HepG2 (cell line): ENCODE results near the gene DCAF6. TPM values are rescaled to one million over a fixed set of nuclear protein-coding genes. Genes with fewer than 3 reads are reported as not detected.

Experiments
- ATAC-seq: fragments of 200-7000 bp; cut with Tn5 transposase; 3 replicates; pipeline ENCODE4 v1.9.1; 2020; ENCODE audit warnings: mild to moderate bottlenecking, moderate library complexity
- BruUV-seq: library from RNA; stranded (reverse); fragments of 400-500 nt; replicated peaks from 2 replicates; lab custom pipeline; 2021; lab: Mats Ljungman, UMichigan
- CTCF ChIA-PET: fragments of 300-600 bp; formaldehyde crosslinking; extraction: SDS; loops from one replicate; lab custom pipeline; 2021; ENCODE audit warnings: low total read pairs, inconsistent platforms, low intra/inter-chr PET ratio; lab: Yijun Ruan, JAX
- POLR2A ChIA-PET: fragments of 350-600 bp; sonication (Branson Sonifier 250); formaldehyde crosslinking; loops from one replicate; lab custom pipeline; 2020; ENCODE audit warnings: antibody characterized with exemption, inconsistent platforms; lab: Yijun Ruan, JAX
- DNase-seq: peaks from one replicate; pipeline ENCODE4 v3.0.0-alpha.2; 2015; ENCODE audit warnings: low spot score
- FAIRE-seq: peaks from 3 replicates; lab custom pipeline; 2011; peaks lifted over from hg19 to GRCh38; lab: Jason Lieb, UNC
- H2AFZ ChIP-seq: one replicate; pipeline ENCODE4 v1.6.1; 2011; ENCODE audit warnings: low read length, inconsistent platforms
- H3K27ac ChIP-seq: fragments of 300-600 bp; 3 replicates; pipeline ENCODE4 v1.8.0; 2011; ENCODE audit warnings: mixed run types, mild to moderate bottlenecking, mixed read lengths, low read length, inconsistent platforms; ENCODE audit not compliant: insufficient read depth; ENCODE audit errors: extremely low read length
- H3K27me3 ChIP-seq, 2 experiments: fragments of 200-600 bp in 1 of 2; 2 replicates in 1 of 2; 3 replicates in 1 of 2; pipeline versions ENCODE4 v1.6.0 to v1.8.0; 2011; ENCODE audit warnings: low read length in 2 of 2, mild to moderate bottlenecking in 2 of 2, moderate library complexity in 2 of 2, inconsistent platforms in 1 of 2; ENCODE audit not compliant: insufficient read depth in 2 of 2, control insufficient read depth in 1 of 2
- H3K36me3 ChIP-seq, 2 experiments: fragments of 200-600 bp in 1 of 2; replicated peaks in 1 of 2; 2 replicates in 1 of 2; 3 replicates in 1 of 2; pipeline versions ENCODE4 v1.5.1 to v1.8.0; 2011; ENCODE audit warnings: low read length in 2 of 2, inconsistent platforms in 1 of 2; ENCODE audit not compliant: insufficient read depth in 2 of 2, control insufficient read depth in 1 of 2
- H3K4me1 ChIP-seq: 2 replicates; pipeline ENCODE4 v1.5.1; 2012; ENCODE audit warnings: low read length, inconsistent platforms; ENCODE audit not compliant: insufficient read depth
- H3K4me2 ChIP-seq: 2 replicates; pipeline ENCODE4 v1.6.0; 2011; ENCODE audit warnings: low read depth, low read length, inconsistent platforms
- H3K4me3 ChIP-seq, 3 experiments: fragments of 200-600 bp in 1 of 3; sonication (generic), shearing (Covaris generic) in 1 of 3; replicated peaks in 1 of 3; 2 replicates each; pipeline ENCODE4 v1.5.1; 2011 to 2016; ENCODE audit warnings: low read length in 3 of 3, inconsistent platforms in 2 of 3, low read depth in 2 of 3, mild to moderate bottlenecking in 2 of 3, control low read depth in 1 of 3, mixed read lengths in 1 of 3; ENCODE audit not compliant: insufficient read depth in 1 of 3
- H3K79me2 ChIP-seq: one replicate; pipeline ENCODE4 v1.6.1; 2011; ENCODE audit warnings: low read length, inconsistent platforms; ENCODE audit not compliant: insufficient read depth
- H3K9ac ChIP-seq: 2 replicates; pipeline ENCODE4 v1.6.0; 2011; ENCODE audit warnings: mild to moderate bottlenecking, low read depth, low read length, inconsistent platforms; ENCODE audit not compliant: insufficient read depth
- H3K9me3 ChIP-seq: 2 replicates; pipeline ENCODE4 v1.5.1; 2012; ENCODE audit warnings: mild to moderate bottlenecking, low read length
- H4K20me1 ChIP-seq: 2 replicates; pipeline ENCODE4 v1.6.0; 2011; ENCODE audit warnings: inconsistent platforms, mild to moderate bottlenecking, low read length, moderate library complexity; ENCODE audit not compliant: insufficient read depth
- CREM ChIP-seq, 2 experiments: sonication (generic) in 1 of 2; formaldehyde crosslinking in 1 of 2; IDR thresholded peaks; 2 replicates each; pipeline versions ENCODE4 v1.4.0 to v1.6.1; 2016 to 2020; ENCODE audit warnings: antibody characterized with exemption in 1 of 2, mild to moderate bottlenecking in 1 of 2, missing genetic modification reagents in 1 of 2
- HCFC1 ChIP-seq: fragments of 150-350 bp; IDR thresholded peaks from 2 replicates; pipeline ENCODE4 v1.6.1; 2014; ENCODE audit warnings: low read depth, low read length
- KLF11 ChIP-seq: IDR thresholded peaks from 2 replicates; pipeline ENCODE4 v1.6.1; 2016; ENCODE audit warnings: missing compliant biosample characterization
- KMT2A ChIP-seq: sonication (generic); formaldehyde crosslinking; IDR thresholded peaks from 2 replicates; pipeline ENCODE4 v1.4.0; 2020; ENCODE audit warnings: missing genetic modification reagents
- MTF1 ChIP-seq: sonication (generic); formaldehyde crosslinking; IDR thresholded peaks from 2 replicates; pipeline ENCODE4 v1.5.0; 2020; ENCODE audit warnings: missing genetic modification reagents
- TOPORS ChIP-seq: sonication (generic); formaldehyde crosslinking; IDR thresholded peaks from 2 replicates; pipeline ENCODE4 v1.8.0; 2023; ENCODE audit warnings: mild to moderate bottlenecking, missing genetic modification reagents
- U2AF1 ChIP-seq: fragments of 200-400 bp; formaldehyde crosslinking; optimal IDR thresholded peaks from 2 replicates; pipeline ENCODE3; 2017; ENCODE audit warnings: mild to moderate bottlenecking, low read depth, low read length
- ZFP36 ChIP-seq: fragments of 150-350 bp; IDR thresholded peaks from 2 replicates; pipeline ENCODE4 v1.6.1; 2018; ENCODE audit warnings: borderline replicate concordance, low read length, low read depth; ENCODE audit not compliant: partially characterized antibody
- ZFP62 ChIP-seq: sonication (generic); formaldehyde crosslinking; IDR thresholded peaks from 2 replicates; pipeline ENCODE4 v1.4.0; 2020; ENCODE audit warnings: missing genetic modification reagents
- ZKSCAN1 ChIP-seq: fragments of 150-350 bp; IDR thresholded peaks from 2 replicates; pipeline ENCODE4 v1.6.1; 2014; ENCODE audit warnings: low read length
- ZNF138 ChIP-seq: sonication (generic); formaldehyde crosslinking; IDR thresholded peaks from 2 replicates; pipeline ENCODE4 v1.5.0; 2020; ENCODE audit warnings: mild to moderate bottlenecking, low read depth, missing genetic modification reagents
- ZNF207 ChIP-seq: fragments of 450-650 bp; IDR thresholded peaks from 2 replicates; pipeline ENCODE4 v1.6.1; 2016; ENCODE audit warnings: antibody characterized with exemption, borderline replicate concordance
- ZNF496 ChIP-seq: sonication (generic); formaldehyde crosslinking; IDR thresholded peaks from 2 replicates; pipeline ENCODE4 v1.8.1; 2023; ENCODE audit warnings: mild to moderate bottlenecking, moderate library complexity, missing genetic modification reagents; ENCODE audit not compliant: insufficient replicate concordance
- ZNF557 ChIP-seq: sonication (generic); formaldehyde crosslinking; IDR thresholded peaks from 2 replicates; pipeline ENCODE4 v1.4.0; 2020; ENCODE audit warnings: missing genetic modification reagents
- ZNF780A ChIP-seq: sonication (generic); formaldehyde crosslinking; IDR thresholded peaks from 2 replicates; pipeline ENCODE4 v1.8.0; 2022; ENCODE audit warnings: mild to moderate bottlenecking, missing genetic modification reagents, moderate library complexity
- ZNF816 ChIP-seq: sonication (generic); formaldehyde crosslinking; IDR thresholded peaks from 2 replicates; pipeline ENCODE4 v1.8.0; 2022; ENCODE audit warnings: missing genetic modification reagents, mild to moderate bottlenecking, borderline replicate concordance
- ZNF883 ChIP-seq: sonication (generic); formaldehyde crosslinking; IDR thresholded peaks from 2 replicates; pipeline ENCODE4 v1.5.1; 2020; ENCODE audit warnings: mild to moderate bottlenecking, missing genetic modification reagents; ENCODE audit errors: not compliant biosample characterization
- ZSCAN25 ChIP-seq: sonication (generic); formaldehyde crosslinking; IDR thresholded peaks from 2 replicates; pipeline ENCODE4 v1.8.0; 2022; ENCODE audit warnings: mild to moderate bottlenecking, missing genetic modification reagents
- WGBS: methylation state at CpG from one replicate; pipeline ENCODE4 v1.1.6; 2017; ENCODE audit warnings: low lambda C conversion rate; 5-methylcytosine and 5-hydroxymethylcytosine counted together
- in situ Hi-C: cut with HindIII; loops from 2 replicates; pipeline ENCODE4 v1.10.0; 2017; ENCODE audit warnings: low pct_unique_long_range_greater_than_20kb; ENCODE audit not compliant: extremely low pct_ligation_motif_present
- intact Hi-C: fragments of 100-400 bp; cut with micrococcal nuclease; formaldehyde crosslinking; loops from one replicate; pipeline ENCODE4 v1.10.0; 2022; ENCODE audit not compliant: unreplicated experiment
- polyA plus RNA-seq, 8 experiments: library from polyadenylated mRNA; depleted of rRNA in 3 of 8; stranded (reverse) in 7 of 8; unstranded in 1 of 8; fragments of >200 nt; fragmentation: Illumina TruSeq in 4 of 8; extraction: Trizol in 4 of 8; gene quantifications; 2 replicates each; pipeline versions ENCODE4 v1.2.1 to v1.2.3, GENCODE V29; 2011 to 2016; ENCODE audit warnings: low read depth in 4 of 8, missing spikeins in 1 of 8, mixed read lengths in 1 of 8; ENCODE audit not compliant: insufficient read depth in 1 of 8
- total RNA-seq, 5 experiments: library from RNA; depleted of rRNA; stranded (reverse); fragments of >200 nt; fragmentation: Illumina TruSeq; extraction: Trizol; gene quantifications; 2 replicates each; pipeline ENCODE4 v1.2.3, GENCODE V29; 2016; ENCODE audit warnings: low read depth in 1 of 5
- TF ChIP-seq, protein P1 (sequence below): fragments of 450-650 bp; IDR thresholded peaks from 2 replicates; pipeline ENCODE4 v1.6.1; 2017; ENCODE audit warnings: mild to moderate bottlenecking
- TF ChIP-seq, protein P2 (sequence below): sonication (generic); formaldehyde crosslinking; IDR thresholded peaks from 2 replicates; pipeline ENCODE4 v1.5.0; 2020; ENCODE audit warnings: mild to moderate bottlenecking, missing genetic modification reagents, moderate library complexity
- TF ChIP-seq, protein P3 (sequence below): IDR thresholded peaks from 2 replicates; pipeline ENCODE4 v1.6.1; 2018; ENCODE audit warnings: missing genetic modification reagents

DCAF6 gene
- total and polyA plus RNA-seq, 2 of the 13 experiments (the other 11 are each of a cell fraction or from before 2014, with no cell fraction given): 24.7 to 33.7 TPM

DNA sequence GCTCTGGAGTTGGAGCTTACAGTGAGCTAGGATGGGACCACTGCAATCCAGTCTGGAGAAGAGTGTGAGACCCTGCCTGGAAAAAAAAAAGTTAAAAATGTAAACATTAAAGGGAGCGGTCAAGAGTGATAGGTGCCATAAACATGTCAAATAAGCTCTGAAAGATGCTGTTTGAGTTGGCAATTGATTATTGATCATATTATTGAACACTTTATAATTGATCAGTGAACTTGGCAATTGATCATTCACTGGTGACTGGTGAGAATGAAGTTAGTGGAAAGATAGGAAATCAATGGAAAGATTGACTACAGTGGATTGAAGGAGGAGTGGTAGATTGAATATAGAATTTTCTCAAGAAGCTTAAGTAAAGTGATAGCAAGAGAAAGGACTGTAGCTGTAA lies 64.7 kb downstream of the DCAF6 start (continued):
- TF ChIP-seq, protein P1, sequence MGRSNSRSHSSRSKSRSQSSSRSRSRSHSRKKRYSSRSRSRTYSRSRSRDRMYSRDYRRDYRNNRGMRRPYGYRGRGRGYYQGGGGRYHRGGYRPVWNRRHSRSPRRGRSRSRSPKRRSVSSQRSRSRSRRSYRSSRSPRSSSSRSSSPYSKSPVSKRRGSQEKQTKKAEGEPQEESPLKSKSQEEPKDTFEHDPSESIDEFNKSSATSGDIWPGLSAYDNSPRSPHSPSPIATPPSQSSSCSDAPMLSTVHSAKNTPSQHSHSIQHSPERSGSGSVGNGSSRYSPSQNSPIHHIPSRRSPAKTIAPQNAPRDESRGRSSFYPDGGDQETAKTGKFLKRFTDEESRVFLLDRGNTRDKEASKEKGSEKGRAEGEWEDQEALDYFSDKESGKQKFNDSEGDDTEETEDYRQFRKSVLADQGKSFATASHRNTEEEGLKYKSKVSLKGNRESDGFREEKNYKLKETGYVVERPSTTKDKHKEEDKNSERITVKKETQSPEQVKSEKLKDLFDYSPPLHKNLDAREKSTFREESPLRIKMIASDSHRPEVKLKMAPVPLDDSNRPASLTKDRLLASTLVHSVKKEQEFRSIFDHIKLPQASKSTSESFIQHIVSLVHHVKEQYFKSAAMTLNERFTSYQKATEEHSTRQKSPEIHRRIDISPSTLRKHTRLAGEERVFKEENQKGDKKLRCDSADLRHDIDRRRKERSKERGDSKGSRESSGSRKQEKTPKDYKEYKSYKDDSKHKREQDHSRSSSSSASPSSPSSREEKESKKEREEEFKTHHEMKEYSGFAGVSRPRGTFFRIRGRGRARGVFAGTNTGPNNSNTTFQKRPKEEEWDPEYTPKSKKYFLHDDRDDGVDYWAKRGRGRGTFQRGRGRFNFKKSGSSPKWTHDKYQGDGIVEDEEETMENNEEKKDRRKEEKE: no peak
- TF ChIP-seq ZNF496 (CRISPR knock-in tag): no peak
- TF ChIP-seq MTF1 (CRISPR knock-in tag): no peak
- TF ChIP-seq, protein P2, sequence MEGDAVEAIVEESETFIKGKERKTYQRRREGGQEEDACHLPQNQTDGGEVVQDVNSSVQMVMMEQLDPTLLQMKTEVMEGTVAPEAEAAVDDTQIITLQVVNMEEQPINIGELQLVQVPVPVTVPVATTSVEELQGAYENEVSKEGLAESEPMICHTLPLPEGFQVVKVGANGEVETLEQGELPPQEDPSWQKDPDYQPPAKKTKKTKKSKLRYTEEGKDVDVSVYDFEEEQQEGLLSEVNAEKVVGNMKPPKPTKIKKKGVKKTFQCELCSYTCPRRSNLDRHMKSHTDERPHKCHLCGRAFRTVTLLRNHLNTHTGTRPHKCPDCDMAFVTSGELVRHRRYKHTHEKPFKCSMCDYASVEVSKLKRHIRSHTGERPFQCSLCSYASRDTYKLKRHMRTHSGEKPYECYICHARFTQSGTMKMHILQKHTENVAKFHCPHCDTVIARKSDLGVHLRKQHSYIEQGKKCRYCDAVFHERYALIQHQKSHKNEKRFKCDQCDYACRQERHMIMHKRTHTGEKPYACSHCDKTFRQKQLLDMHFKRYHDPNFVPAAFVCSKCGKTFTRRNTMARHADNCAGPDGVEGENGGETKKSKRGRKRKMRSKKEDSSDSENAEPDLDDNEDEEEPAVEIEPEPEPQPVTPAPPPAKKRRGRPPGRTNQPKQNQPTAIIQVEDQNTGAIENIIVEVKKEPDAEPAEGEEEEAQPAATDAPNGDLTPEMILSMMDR: no peak
- no peak for TF ChIP-seq ZFP36
- TF ChIP-seq ZSCAN25: no peak

DNA sequence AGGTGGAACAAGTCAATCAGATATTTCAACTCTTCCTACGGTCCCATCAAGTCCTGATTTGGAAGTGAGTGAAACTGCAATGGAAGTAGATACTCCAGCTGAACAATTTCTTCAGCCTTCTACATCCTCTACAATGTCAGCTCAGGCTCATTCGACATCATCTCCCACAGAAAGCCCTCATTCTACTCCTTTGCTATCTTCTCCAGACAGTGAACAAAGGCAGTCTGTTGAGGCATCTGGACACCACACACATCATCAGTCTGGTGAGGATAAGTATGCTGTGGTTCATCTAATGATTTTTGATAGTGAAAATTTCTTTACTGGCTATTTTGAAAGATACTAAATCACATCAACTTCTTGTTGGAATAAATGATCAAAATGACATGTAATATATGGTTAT lies 68.0 kb downstream of the DCAF6 start:
- no peaks in the 10 kb centered on the region for H3K4me1 ChIP-seq
- no peaks in the 10 kb centered on the region for H4K20me1 ChIP-seq
- H3K79me2 ChIP-seq: no peaks in the 10 kb centered on the region
- in situ Hi-C loops: no loop called here
- intact Hi-C loops: no loop called here
- H3K27me3 ChIP-seq: no peaks in the 10 kb centered on the region
- peaks cover 0 to 37% of the 10 kb centered on the region in 2 experiments; a peak in 3 of 5 replicates for H3K36me3 ChIP-seq
- H3K27ac ChIP-seq: no peak overlapping the region
- CTCF ChIA-PET: no interaction called here
- H3K4me3 ChIP-seq: no peak overlapping the region
- no peaks in the 10 kb centered on the region for H3K9me3 ChIP-seq
- 100% methylated on average over 2 of the region's 2 CpGs for WGBS
- BruUV-seq: no TSS peak
- no peak for ATAC-seq
- no peak overlapping the region for H3K9ac ChIP-seq
- H2AFZ ChIP-seq: no peak overlapping the region
- FAIRE-seq: no peak
- H3K4me2 ChIP-seq: no peak overlapping the region
- POLR2A ChIA-PET: no interaction called here
- no peak for DNase-seq
- no peak for TF ChIP-seq HCFC1
- TF ChIP-seq ZNF883 (CRISPR knock-in tag): no peak
- no peak for TF ChIP-seq ZNF207
- no peak for TF ChIP-seq KLF11 (CRISPR knock-in tag)
- TF ChIP-seq U2AF1: no peak
- no peak for TF ChIP-seq ZNF816 (CRISPR knock-in tag)
- no peak for TF ChIP-seq KMT2A (CRISPR knock-in tag)
- TF ChIP-seq, protein P3, sequence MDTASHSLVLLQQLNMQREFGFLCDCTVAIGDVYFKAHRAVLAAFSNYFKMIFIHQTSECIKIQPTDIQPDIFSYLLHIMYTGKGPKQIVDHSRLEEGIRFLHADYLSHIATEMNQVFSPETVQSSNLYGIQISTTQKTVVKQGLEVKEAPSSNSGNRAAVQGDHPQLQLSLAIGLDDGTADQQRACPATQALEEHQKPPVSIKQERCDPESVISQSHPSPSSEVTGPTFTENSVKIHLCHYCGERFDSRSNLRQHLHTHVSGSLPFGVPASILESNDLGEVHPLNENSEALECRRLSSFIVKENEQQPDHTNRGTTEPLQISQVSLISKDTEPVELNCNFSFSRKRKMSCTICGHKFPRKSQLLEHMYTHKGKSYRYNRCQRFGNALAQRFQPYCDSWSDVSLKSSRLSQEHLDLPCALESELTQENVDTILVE: no peak
- no peak for TF ChIP-seq ZNF780A (CRISPR knock-in tag)
- TF ChIP-seq CREM (IDR thresholded peaks at IDR 0.05): no peak
- no peak for TF ChIP-seq CREM (CRISPR knock-in tag; IDR thresholded peaks at IDR 0.05)
- TF ChIP-seq ZFP62: no peak
- TF ChIP-seq ZNF138: no peak
- no peak for TF ChIP-seq ZKSCAN1
- TF ChIP-seq ZNF557 (CRISPR knock-in tag): no peak
- TF ChIP-seq TOPORS (CRISPR knock-in tag): no peak
